Measurements from ENCODE around the gene DBF4. TPM values are rescaled to one million over a fixed set of nuclear protein-coding genes. Genes with fewer than 3 reads are reported as not detected.

The DBF4 gene
- total RNA-seq, 2 experiments from 2014 or later = 58.1 to 61.9 TPM

GRCh38 chr7:87833130-87833529 is 43.2 kb upstream of the DBF4 start:
- no peak for ATAC-seq (ENCODE audit: poor library complexity)
- no peak overlapping the region for H3K4me3 Mint-ChIP-seq
- ChIA-PET POLR2A (no interaction called here), CTCF (no interaction called here)
- H3K36me3 ChIP-seq (ENCODE audit: insufficient read depth, low read length) = no peaks in the 10 kb centered on the region
- TF ChIP-seq CTCF (IDR thresholded peaks at IDR 0.05) = no peak
- H3K4me1 ChIP-seq (ENCODE audit: insufficient read depth, low read length) = no peaks in the 10 kb centered on the region
- intact Hi-C loops (cut with DNase I, micrococcal nuclease) = no loop called here
- no peaks in the 10 kb centered on the region for H3K9me3 ChIP-seq (ENCODE audit: control insufficient read depth in 1 of 2, insufficient read depth in 1 of 2, low read length in 2 of 2)
- no peak overlapping the region for H3K27ac Mint-ChIP-seq
- no peak overlapping the region for H3K27ac ChIP-seq (ENCODE audit: low read depth in 1 of 2, low read length in 2 of 2)
- no peaks in the 10 kb centered on the region for H3K27me3 Mint-ChIP-seq
- no peak overlapping the region for H3K4me3 ChIP-seq (ENCODE audit: low read length)
- H3K9me3 Mint-ChIP-seq = peaks cover 2% of the 10 kb centered on the region
- DNase-seq = no peak
- peaks cover 31% of the 10 kb centered on the region for H3K36me3 Mint-ChIP-seq (ENCODE audit: low read depth)
- H3K4me1 Mint-ChIP-seq (ENCODE audit: low read depth) = no peaks in the 10 kb centered on the region
- H3K27me3 ChIP-seq (ENCODE audit: control insufficient read depth in 1 of 2, insufficient read depth in 2 of 2, low read length in 2 of 2) = no peaks in the 10 kb centered on the region

- DNase-seq (no peak), ATAC-seq (ENCODE audit: poor library complexity) (no peak)
- Mint-ChIP-seq H3K4me1 (ENCODE audit: low read depth) (no peaks in the 10 kb centered on the region), H3K27me3 (no peaks in the 10 kb centered on the region), H3K9me3 (no peaks in the 10 kb centered on the region), H3K27ac (no peak overlapping the region), H3K36me3 (ENCODE audit: low read depth) (peaks cover 34% of the 10 kb centered on the region), H3K4me3 (no peak overlapping the region)
- intact Hi-C loops (cut with DNase I, micrococcal nuclease) = no loop called here
- no peaks in the 10 kb centered on the region for H3K9me3 ChIP-seq (ENCODE audit: control insufficient read depth in 1 of 2, insufficient read depth in 1 of 2, low read length in 2 of 2)
- H3K4me1 ChIP-seq (ENCODE audit: insufficient read depth, low read length) = no peaks in the 10 kb centered on the region
- H3K4me3 ChIP-seq (ENCODE audit: low read length) = no peak overlapping the region
- H3K36me3 ChIP-seq (ENCODE audit: insufficient read depth, low read length) = no peaks in the 10 kb centered on the region
- H3K27ac ChIP-seq (ENCODE audit: low read depth in 1 of 2, low read length in 2 of 2) = no peak overlapping the region
- ChIA-PET CTCF (no interaction called here), POLR2A (no interaction called here)
- TF ChIP-seq CTCF (IDR thresholded peaks at IDR 0.05) = no peak
- H3K27me3 ChIP-seq (ENCODE audit: control insufficient read depth in 1 of 2, insufficient read depth in 2 of 2, low read length in 2 of 2) = no peaks in the 10 kb centered on the region
Measured at GRCh38 chr7:87837597-87837996, 38.7 kb upstream of the DBF4 start.

- Mint-ChIP-seq H3K4me3 (no peak overlapping the region), H3K4me1 (ENCODE audit: low read depth) (peaks cover 4% of the 10 kb centered on the region), H3K9me3 (no peaks in the 10 kb centered on the region), H3K27ac (no peak overlapping the region), H3K36me3 (ENCODE audit: low read depth) (peaks cover 61% of the 10 kb centered on the region), H3K27me3 (no peaks in the 10 kb centered on the region)
- intact Hi-C loops (cut with DNase I, micrococcal nuclease) = no loop called here
- DNase-seq (no peak), ATAC-seq (ENCODE audit: poor library complexity) (no peak)
- ChIA-PET CTCF (no interaction called here), POLR2A (interaction anchor here (0.6 kb wide), 1 partner anchor 8 kb away, joined by 3 read pairs; no protein-coding TSS in a partner anchor)
- no peak overlapping the region for H3K4me3 ChIP-seq (ENCODE audit: low read length)
- H3K9me3 ChIP-seq (ENCODE audit: control insufficient read depth in 1 of 2, insufficient read depth in 1 of 2, low read length in 2 of 2) = no peaks in the 10 kb centered on the region
- H3K27ac ChIP-seq (ENCODE audit: low read depth in 1 of 2, low read length in 2 of 2) = no peak overlapping the region
- H3K36me3 ChIP-seq (ENCODE audit: insufficient read depth, low read length) = peaks cover 34% of the 10 kb centered on the region
- H3K27me3 ChIP-seq (ENCODE audit: control insufficient read depth in 1 of 2, insufficient read depth in 2 of 2, low read length in 2 of 2) = no peaks in the 10 kb centered on the region
- H3K4me1 ChIP-seq (ENCODE audit: insufficient read depth, low read length) = no peaks in the 10 kb centered on the region
- no peak for TF ChIP-seq CTCF (IDR thresholded peaks at IDR 0.05)
Measured at GRCh38 chr7:87850836-87851593, 25.3 kb upstream of the DBF4 start.
